Measurements from ENCODE around the gene WDR59.

WDR59 gene

DNA sequence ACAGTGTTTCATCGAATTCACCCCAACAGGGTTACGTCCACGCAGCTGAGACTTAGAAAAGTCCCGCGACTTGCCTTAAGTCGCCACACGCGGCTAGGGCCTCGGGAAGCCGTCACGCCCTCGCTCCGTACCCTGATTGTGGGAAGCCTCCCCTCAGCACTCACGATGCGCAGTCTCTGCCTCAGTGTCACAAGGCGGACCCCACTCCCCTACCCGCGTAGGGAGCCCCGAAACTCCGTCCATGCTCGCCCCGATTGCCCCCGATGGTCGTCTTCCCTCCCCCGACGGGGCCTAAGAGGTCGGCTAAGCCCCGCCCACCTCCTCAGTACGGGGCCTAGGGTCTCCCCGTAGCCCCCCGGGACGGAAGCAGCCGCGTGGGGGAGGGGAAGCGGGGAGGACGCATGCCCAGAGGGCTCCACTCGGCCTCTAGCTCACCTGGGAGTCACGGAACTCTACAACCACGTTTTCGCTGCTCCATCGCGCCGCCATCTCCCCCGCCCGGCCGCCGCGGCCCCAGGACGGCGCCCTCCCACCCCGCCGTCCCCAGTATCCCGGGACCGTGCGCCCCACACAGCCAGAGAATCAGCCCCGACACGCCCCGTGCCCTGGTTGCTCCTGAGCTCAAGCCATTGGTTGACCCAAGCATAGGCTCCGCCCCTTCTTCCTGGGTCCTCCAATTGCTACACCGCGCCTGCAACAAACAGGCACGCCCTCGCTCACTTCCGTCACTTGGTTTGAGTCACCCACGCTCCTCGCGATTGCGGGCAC, at the start of gene WDR59 (continued):
- TF ChIP-seq PATZ1 (tag by site-specific recombination; IDR thresholded peaks at IDR 0.05) (peak; percentile 96), ZBTB26 (tag by site-specific recombination; optimal IDR thresholded peaks at IDR 0.05) (peak; percentile 87), TCF7L2 (IDR thresholded peaks at IDR 0.05; ENCODE audit: borderline replicate concordance, low read depth, low read length) (no peak), ZNF473 (tag by site-specific recombination; IDR thresholded peaks at IDR 0.05) (no peak), TRIM28 (IDR thresholded peaks at IDR 0.05; ENCODE audit: borderline replicate concordance, low read length) (no peak), KLF1 (tag by site-specific recombination; IDR thresholded peaks at IDR 0.05) (peak; percentile 64), KLF10 (tag by site-specific recombination; IDR thresholded peaks at IDR 0.05) (peak; percentile 98), ZSCAN30 (tag by site-specific recombination; IDR thresholded peaks at IDR 0.05) (no peak; the same call in 1 of the 2 replicates), ZNF112 (tag by site-specific recombination; IDR thresholded peaks at IDR 0.05) (no peak), ZNF518A (tag by site-specific recombination; conservative IDR thresholded peaks at IDR 0.05; ENCODE audit: low read depth) (no peak), ZNF16 (tag by site-specific recombination; IDR thresholded peaks at IDR 0.05; ENCODE audit: low read depth) (no peak), GLIS2 (tag by site-specific recombination; IDR thresholded peaks at IDR 0.05) (peak; percentile 96), ZNF10 (tag by site-specific recombination; IDR thresholded peaks at IDR 0.05) (peak; percentile 87), BCL11B (tag by site-specific recombination; IDR thresholded peaks at IDR 0.05; ENCODE audit: low read depth) (no peak), ZNF2 (tag by site-specific recombination; IDR thresholded peaks at IDR 0.05) (peak; percentile 22; the same call in 1 of the 2 replicates), ZNF292 (tag by site-specific recombination; IDR thresholded peaks at IDR 0.05; ENCODE audit: borderline replicate concordance, low read depth) (no peak), OSR2 (tag by site-specific recombination; IDR thresholded peaks at IDR 0.05) (no peak), ZBTB6 (tag by site-specific recombination; IDR thresholded peaks at IDR 0.05) (peak; percentile 44; the same call in 1 of the 2 replicates), YY1 (tag by site-specific recombination; IDR thresholded peaks at IDR 0.05) (no peak), ZNF155 (tag by site-specific recombination; IDR thresholded peaks at IDR 0.05) (no peak), ZNF548 (tag by site-specific recombination; IDR thresholded peaks at IDR 0.05) (no peak), ZNF449 (tag by site-specific recombination; IDR thresholded peaks at IDR 0.05) (no peak), ZNF843 (tag by site-specific recombination; IDR thresholded peaks at IDR 0.05) (0 out of 2 replicates have a peak, but pooled peaks have one; percentile 31), KLF9 (tag by site-specific recombination; IDR thresholded peaks at IDR 0.05; ENCODE audit: low read depth) (peak; percentile 100), ZNF341 (tag by site-specific recombination; IDR thresholded peaks at IDR 0.05; ENCODE audit: low read depth) (peak; percentile 93), ZBTB7A (tag by site-specific recombination; IDR thresholded peaks at IDR 0.05; ENCODE audit: low read depth) (0 out of 2 replicates have a peak, but pooled peaks have one; percentile 33)
- TF ChIP-seq, protein P1, sequence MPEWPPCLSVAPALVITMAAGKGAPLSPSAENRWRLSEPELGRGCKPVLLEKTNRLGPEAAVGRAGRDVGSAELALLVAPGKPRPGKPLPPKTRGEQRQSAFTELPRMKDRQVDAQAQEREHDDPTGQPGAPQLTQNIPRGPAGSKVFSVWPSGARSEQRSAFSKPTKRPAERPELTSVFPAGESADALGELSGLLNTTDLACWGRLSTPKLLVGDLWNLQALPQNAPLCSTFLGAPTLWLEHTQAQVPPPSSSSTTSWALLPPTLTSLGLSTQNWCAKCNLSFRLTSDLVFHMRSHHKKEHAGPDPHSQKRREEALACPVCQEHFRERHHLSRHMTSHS (tag by site-specific recombination; IDR thresholded peaks at IDR 0.05) = no peak

Data from HEK293 (cell line).